Mammary epithelial cell (primary cell): ENCODE measurements around the gene LRRC73.

Experiments used
- CTCF ChIP-seq, 2 donors: IDR thresholded peaks in 1 of 2; conservative IDR thresholded peaks in 1 of 2; 2 replicates each; pipeline ENCODE4 v1.5.1; 2011 to 2012; ENCODE audit warnings: inconsistent platforms in 2 of 2, low read length in 2 of 2, mild to moderate bottlenecking in 2 of 2, control low read depth in 1 of 2, low read depth in 1 of 2; ENCODE audit not compliant: insufficient read depth in 1 of 2; ENCODE audit errors: extremely low read depth in 1 of 2
- EZH2 ChIP-seq: IDR thresholded peaks from 2 replicates; pipeline ENCODE4 v1.6.1; 2012; ENCODE audit warnings: low read length, inconsistent platforms, borderline replicate concordance

GRCh38 chr6:43493230-43493629, 16.9 kb downstream of the LRRC73 start:
- TF ChIP-seq CTCF (conservative IDR thresholded peaks at IDR 0.05 in 1 of 2, IDR thresholded peaks at IDR 0.05 in 1 of 2; ENCODE audit: extremely low read depth in 1 of 2, insufficient read depth in 1 of 2, low read depth in 1 of 2, low read length in 2 of 2) (no peak), EZH2 (no peak)
